ENCODE measurements around the gene MYO1D.

Gene MYO1D

GRCh38 chr17:32654324-32654723 lies 222.6 kb downstream of the MYO1D start:
- ATAC-seq = no peak
- no peak for TF ChIP-seq RARB (CRISPR knock-in tag; IDR thresholded peaks at IDR 0.05)
- TF ChIP-seq GLIS3 (CRISPR knock-in tag; IDR thresholded peaks at IDR 0.05) = no peak
- no peak for TF ChIP-seq ZNF70 (CRISPR knock-in tag; IDR thresholded peaks at IDR 0.05)
- no peak for TF ChIP-seq ZNF565 (CRISPR knock-in tag; conservative IDR thresholded peaks at IDR 0.05; ENCODE audit: low read depth)
- TF ChIP-seq, protein P1, sequence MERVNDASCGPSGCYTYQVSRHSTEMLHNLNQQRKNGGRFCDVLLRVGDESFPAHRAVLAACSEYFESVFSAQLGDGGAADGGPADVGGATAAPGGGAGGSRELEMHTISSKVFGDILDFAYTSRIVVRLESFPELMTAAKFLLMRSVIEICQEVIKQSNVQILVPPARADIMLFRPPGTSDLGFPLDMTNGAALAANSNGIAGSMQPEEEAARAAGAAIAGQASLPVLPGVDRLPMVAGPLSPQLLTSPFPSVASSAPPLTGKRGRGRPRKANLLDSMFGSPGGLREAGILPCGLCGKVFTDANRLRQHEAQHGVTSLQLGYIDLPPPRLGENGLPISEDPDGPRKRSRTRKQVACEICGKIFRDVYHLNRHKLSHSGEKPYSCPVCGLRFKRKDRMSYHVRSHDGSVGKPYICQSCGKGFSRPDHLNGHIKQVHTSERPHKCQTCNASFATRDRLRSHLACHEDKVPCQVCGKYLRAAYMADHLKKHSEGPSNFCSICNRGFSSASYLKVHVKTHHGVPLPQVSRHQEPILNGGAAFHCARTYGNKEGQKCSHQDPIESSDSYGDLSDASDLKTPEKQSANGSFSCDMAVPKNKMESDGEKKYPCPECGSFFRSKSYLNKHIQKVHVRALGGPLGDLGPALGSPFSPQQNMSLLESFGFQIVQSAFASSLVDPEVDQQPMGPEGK (CRISPR knock-in tag; IDR thresholded peaks at IDR 0.05; ENCODE audit: borderline replicate concordance) = no peak
- no peak for TF ChIP-seq CSRNP3 (CRISPR knock-in tag; IDR thresholded peaks at IDR 0.05)
- no peak for TF ChIP-seq CSDC2 (CRISPR knock-in tag; IDR thresholded peaks at IDR 0.05)
- TF ChIP-seq ZFP3 (CRISPR knock-in tag; IDR thresholded peaks at IDR 0.05) = no peak
- TF ChIP-seq ISL1 (CRISPR knock-in tag; IDR thresholded peaks at IDR 0.05) = no peak
- no peak for TF ChIP-seq PPARA (CRISPR knock-in tag; IDR thresholded peaks at IDR 0.05; ENCODE audit: borderline replicate concordance)
- no peak for TF ChIP-seq TOX (CRISPR knock-in tag; IDR thresholded peaks at IDR 0.05; ENCODE audit: borderline replicate concordance)
- no peak for TF ChIP-seq ZC3H10 (CRISPR knock-in tag; IDR thresholded peaks at IDR 0.05)
- no peak for TF ChIP-seq ZNF8 (CRISPR knock-in tag; IDR thresholded peaks at IDR 0.05)
- no peak for TF ChIP-seq ZFP30 (CRISPR knock-in tag; IDR thresholded peaks at IDR 0.05)
- TF ChIP-seq, protein P2, sequence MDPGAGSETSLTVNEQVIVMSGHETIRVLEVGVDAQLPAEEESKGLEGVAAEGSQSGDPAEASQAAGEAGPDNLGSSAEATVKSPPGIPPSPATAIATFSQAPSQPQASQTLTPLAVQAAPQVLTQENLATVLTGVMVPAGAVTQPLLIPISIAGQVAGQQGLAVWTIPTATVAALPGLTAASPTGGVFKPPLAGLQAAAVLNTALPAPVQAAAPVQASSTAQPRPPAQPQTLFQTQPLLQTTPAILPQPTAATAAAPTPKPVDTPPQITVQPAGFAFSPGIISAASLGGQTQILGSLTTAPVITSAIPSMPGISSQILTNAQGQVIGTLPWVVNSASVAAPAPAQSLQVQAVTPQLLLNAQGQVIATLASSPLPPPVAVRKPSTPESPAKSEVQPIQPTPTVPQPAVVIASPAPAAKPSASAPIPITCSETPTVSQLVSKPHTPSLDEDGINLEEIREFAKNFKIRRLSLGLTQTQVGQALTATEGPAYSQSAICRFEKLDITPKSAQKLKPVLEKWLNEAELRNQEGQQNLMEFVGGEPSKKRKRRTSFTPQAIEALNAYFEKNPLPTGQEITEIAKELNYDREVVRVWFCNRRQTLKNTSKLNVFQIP (CRISPR knock-in tag; IDR thresholded peaks at IDR 0.05; ENCODE audit: borderline replicate concordance, low read depth) = no peak
- no peak for TF ChIP-seq ESRRG (CRISPR knock-in tag; IDR thresholded peaks at IDR 0.05)
- no peak for TF ChIP-seq TSHZ2 (CRISPR knock-in tag; IDR thresholded peaks at IDR 0.05)
- TF ChIP-seq SNAI2 (CRISPR knock-in tag; IDR thresholded peaks at IDR 0.05) = no peak
- TF ChIP-seq, protein P3, sequence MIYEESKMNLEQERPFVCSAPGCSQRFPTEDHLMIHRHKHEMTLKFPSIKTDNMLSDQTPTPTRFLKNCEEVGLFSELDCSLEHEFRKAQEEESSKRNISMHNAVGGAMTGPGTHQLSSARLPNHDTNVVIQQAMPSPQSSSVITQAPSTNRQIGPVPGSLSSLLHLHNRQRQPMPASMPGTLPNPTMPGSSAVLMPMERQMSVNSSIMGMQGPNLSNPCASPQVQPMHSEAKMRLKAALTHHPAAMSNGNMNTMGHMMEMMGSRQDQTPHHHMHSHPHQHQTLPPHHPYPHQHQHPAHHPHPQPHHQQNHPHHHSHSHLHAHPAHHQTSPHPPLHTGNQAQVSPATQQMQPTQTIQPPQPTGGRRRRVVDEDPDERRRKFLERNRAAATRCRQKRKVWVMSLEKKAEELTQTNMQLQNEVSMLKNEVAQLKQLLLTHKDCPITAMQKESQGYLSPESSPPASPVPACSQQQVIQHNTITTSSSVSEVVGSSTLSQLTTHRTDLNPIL (CRISPR knock-in tag; IDR thresholded peaks at IDR 0.05; ENCODE audit: low read depth) = no peak
- no peak for TF ChIP-seq OSR1 (CRISPR knock-in tag; IDR thresholded peaks at IDR 0.05)

- no peak for ATAC-seq
- TF ChIP-seq, protein P1 (CRISPR knock-in tag; IDR thresholded peaks at IDR 0.05; ENCODE audit: borderline replicate concordance) = no peak
- TF ChIP-seq ESRRG (CRISPR knock-in tag; IDR thresholded peaks at IDR 0.05) (no peak), RARB (CRISPR knock-in tag; IDR thresholded peaks at IDR 0.05) (no peak), ZNF8 (CRISPR knock-in tag; IDR thresholded peaks at IDR 0.05) (no peak), GLIS3 (CRISPR knock-in tag; IDR thresholded peaks at IDR 0.05) (no peak), ARNTL (CRISPR knock-in tag; IDR thresholded peaks at IDR 0.05; ENCODE audit: borderline replicate concordance, low read depth) (no peak), CSDC2 (CRISPR knock-in tag; IDR thresholded peaks at IDR 0.05) (no peak), SNAI2 (CRISPR knock-in tag; IDR thresholded peaks at IDR 0.05) (no peak), PPARA (CRISPR knock-in tag; IDR thresholded peaks at IDR 0.05; ENCODE audit: borderline replicate concordance) (no peak), ZNF70 (CRISPR knock-in tag; IDR thresholded peaks at IDR 0.05) (no peak), ZNF565 (CRISPR knock-in tag; conservative IDR thresholded peaks at IDR 0.05; ENCODE audit: low read depth) (no peak), BACH2 (CRISPR knock-in tag; IDR thresholded peaks at IDR 0.05; ENCODE audit: borderline replicate concordance) (no peak), ZFP3 (CRISPR knock-in tag; IDR thresholded peaks at IDR 0.05) (no peak), TCF4 (CRISPR knock-in tag; IDR thresholded peaks at IDR 0.05; ENCODE audit: borderline replicate concordance) (no peak), TSHZ2 (CRISPR knock-in tag; IDR thresholded peaks at IDR 0.05) (no peak), ISL1 (CRISPR knock-in tag; IDR thresholded peaks at IDR 0.05) (no peak)
- TF ChIP-seq, protein P2 (CRISPR knock-in tag; IDR thresholded peaks at IDR 0.05; ENCODE audit: borderline replicate concordance, low read depth) = no peak
Measured at GRCh38 chr17:32651084-32651483, 225.8 kb downstream of the MYO1D start.
